Effector CD8-positive, alpha-beta T cell (primary cell): ENCODE measurements around the gene EMX1.

Source experiments
- DNase-seq: peaks from one replicate; lab custom pipeline; 2025; lab: John Stamatoyannopoulos, UW

The EMX1 gene

DNA sequence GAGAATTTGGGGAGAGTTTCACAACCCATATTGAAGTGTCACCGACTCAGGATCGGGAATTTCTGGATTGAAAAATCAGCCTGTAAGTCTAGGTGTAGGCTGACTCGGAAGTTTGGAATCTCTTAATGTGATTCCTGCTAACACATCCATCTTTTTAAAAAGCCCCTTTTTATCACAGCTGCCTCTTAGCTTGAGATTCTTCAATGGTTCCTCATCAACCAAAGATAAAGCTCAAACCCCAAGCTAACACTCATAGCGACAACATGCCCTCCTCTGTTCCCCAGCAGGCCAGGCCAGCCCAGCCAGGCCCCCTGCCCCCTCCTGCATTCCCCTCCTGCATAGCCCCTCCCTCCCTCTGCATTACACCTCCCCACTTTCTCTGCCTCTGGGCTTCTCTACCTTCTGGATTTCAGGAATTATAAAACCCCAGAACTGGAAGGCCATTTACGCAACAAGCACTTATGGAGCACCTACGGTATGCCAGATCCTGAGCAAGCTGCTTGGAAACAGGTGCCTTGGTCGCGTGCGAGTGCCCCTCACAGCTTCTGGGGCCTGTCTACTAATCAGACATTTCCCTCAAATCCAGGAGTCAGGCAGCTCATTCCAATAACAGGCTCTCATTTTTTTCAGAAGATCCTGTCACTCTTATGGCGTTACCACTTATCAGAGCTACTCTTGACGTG lies 63.4 kb downstream of the EMX1 start:
- DNase-seq: no peak

DNA sequence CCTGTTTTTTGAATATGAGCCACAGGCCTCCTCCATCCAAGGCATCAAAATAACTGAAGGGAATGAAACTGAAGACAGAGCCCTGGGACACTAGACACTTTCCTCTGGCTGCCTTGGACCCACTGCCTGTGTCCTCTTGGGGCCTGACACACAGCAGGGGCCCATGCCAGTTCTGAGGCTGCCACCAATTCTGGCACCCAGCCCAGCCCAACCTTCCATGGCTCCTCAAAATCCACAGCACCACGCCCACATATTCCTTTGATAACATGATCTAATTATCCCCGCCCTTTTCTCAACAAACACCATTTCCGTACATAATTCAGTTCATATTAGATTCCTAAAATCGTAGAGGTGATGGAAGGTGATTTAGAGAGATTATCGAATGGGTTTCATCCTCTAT lies 64.2 kb downstream of the EMX1 start:
- no peak for DNase-seq

DNA sequence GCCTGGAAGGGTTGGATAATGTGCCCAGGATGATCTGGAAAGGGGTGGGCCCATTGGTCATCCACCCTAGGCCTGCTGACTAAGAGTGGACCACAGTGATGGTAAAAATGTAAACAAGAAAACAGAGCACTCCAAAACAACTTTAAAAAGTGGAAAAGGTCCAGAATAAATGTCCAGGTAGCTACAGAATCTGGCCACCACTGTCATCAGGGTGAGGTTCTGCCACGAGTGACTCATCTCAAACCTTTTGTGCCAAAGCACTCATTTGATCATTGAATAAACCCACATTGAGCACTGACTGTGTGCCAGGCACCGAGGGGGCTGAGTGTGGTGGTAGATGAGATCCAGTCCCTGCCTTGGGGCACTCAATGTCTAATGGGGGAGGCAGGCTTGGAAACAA lies 64.9 kb downstream of the EMX1 start:
- no peak for DNase-seq

DNA sequence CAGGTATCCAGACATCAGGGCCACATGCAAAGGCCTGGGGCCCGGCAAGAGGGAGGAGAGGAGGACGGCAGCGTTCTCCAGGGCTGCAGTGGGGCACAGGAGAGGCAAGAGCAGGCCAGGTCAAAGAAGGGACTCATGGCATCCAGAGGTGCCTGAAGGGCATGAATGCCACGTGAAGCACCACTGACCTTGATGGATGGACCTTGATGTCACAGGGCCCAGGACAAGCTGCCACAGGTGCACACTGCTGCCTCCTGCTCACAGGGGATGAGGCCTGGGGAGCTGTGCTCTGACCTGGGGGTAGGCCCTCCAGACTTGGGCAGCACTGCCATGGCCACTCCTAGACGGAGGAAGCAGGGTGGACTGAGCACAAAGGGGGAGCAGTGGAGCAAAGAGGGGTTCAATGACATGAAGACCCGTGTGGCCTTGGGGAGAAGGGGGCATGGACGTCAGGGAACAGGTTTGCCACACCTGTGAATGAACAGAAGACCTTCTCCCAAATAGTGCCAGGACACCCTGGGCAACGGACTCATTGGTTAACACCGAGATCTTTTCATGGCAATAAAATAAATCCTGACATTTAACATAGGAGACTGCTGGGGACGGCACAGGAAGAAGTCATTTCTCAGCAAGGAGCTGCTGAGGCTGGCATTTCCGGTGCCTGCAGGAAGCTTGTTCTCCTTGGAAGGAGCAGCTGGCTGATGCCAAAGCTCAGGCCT lies 65.6 kb downstream of the EMX1 start:
- DNase-seq: no peak

DNA sequence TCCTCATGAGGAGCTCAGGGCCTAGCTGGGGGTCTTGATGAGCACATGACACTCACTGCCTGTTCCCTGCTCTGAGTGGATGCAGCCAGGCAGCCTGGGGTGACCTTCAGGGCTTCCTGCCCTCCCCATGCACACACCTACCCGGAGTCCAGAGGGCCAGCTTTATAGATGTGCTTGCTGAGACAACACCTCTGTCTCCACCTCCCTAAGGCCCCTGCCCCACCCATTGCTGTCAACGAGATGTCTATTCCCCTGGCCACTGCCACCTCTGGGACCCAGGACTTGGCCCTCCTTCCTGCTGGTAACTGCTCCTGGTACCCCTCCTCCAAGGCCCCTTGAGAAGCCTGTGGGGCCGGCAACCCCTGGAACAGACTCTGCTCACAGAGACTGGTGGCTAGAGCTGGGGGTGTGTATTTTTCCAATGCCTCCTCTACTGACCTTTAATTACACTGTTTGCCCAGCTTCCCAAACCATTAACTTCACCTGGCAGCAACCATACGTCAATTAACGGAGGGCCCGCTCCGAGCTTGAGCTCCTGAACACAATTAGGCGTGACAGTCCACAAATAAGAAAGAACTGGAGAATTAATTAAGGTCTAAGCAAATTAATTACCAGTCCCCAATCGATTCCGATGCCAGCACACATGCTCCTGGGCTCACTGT lies 66.3 kb downstream of the EMX1 start:
- DNase-seq: no peak

DNA sequence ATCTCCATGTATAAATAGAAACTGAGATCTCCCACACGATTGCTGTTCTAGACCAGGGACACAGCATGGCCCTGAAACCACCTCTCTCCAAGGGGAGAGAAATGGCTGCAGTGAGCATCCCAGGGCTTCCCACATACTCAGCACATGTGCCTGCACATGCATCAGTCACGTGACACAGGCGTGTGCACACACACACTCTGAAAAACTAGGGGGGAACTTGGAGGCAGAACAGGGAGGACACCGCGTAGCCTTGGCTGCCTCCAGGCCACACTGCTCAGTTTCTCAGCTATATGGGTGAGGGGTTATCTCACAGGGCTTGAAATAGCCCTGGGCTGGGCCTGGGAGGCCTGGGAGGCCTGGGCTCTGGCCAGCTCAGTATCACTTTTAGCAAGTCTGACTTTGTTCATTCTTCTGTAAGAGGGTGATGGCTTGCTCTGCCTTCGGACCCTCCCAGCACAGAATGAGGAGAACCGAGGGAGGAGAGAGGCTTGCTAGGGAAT lies 66.9 kb downstream of the EMX1 start:
- no peak for DNase-seq
